Loucy (cell line): ENCODE results near the gene CHST1.

Experiments used
- EZH2phosphoT487 ChIP-seq: fragments of 200-600 bp; IDR thresholded peaks from 2 replicates; pipeline ENCODE4 v1.6.1; 2018; ENCODE audit warnings: antibody characterized with exemption, mild to moderate bottlenecking, moderate library complexity, borderline replicate concordance
- TF ChIP-seq, protein P1 (sequence below): fragments of 200-600 bp; sonication (generic); conservative IDR thresholded peaks from 2 replicates; pipeline ENCODE4 v1.5.1; 2014; ENCODE audit warnings: mild to moderate bottlenecking, antibody characterized with exemption, low read length

DNA sequence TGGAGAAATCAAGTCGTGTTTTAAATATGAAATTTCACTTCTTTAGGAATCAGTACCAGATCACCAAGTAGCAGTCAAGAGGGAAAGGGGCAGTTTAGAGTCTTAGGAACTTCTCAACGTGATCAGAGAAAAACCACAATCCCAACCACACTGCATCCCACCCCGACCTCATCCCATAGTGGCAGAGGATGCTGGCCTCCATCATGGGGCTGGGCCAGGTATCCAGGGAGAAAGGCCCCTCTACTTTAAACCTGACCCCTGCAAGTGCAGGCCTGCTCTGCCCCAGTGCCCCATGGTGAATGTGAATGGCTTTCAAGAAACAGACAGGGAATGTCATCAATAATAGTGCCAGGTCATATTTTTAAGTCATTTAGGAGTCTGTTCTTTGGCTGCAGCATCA lies 12.1 kb downstream of the CHST1 start:
- TF ChIP-seq EZH2phosphoT487: no peak
- TF ChIP-seq, protein P1, sequence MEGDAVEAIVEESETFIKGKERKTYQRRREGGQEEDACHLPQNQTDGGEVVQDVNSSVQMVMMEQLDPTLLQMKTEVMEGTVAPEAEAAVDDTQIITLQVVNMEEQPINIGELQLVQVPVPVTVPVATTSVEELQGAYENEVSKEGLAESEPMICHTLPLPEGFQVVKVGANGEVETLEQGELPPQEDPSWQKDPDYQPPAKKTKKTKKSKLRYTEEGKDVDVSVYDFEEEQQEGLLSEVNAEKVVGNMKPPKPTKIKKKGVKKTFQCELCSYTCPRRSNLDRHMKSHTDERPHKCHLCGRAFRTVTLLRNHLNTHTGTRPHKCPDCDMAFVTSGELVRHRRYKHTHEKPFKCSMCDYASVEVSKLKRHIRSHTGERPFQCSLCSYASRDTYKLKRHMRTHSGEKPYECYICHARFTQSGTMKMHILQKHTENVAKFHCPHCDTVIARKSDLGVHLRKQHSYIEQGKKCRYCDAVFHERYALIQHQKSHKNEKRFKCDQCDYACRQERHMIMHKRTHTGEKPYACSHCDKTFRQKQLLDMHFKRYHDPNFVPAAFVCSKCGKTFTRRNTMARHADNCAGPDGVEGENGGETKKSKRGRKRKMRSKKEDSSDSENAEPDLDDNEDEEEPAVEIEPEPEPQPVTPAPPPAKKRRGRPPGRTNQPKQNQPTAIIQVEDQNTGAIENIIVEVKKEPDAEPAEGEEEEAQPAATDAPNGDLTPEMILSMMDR: no peak
